SK-N-MC (cell line): ENCODE data around the gene SLC8A2.

Experiments
- EZH2 ChIP-seq: fragments of 200-600 bp; sonication (generic); IDR thresholded peaks from one replicate; pipeline ENCODE4 v1.6.1; 2017; ENCODE audit warnings: antibody characterized with exemption
- FOXP2 ChIP-seq: optimal IDR thresholded peaks from 2 replicates; pipeline ENCODE3; 2011; ENCODE audit warnings: mild to moderate bottlenecking, moderate library complexity; ENCODE audit not compliant: insufficient read depth; ENCODE audit errors: extremely low read length, control extremely low read depth
- POLR2AphosphoS5 ChIP-seq: IDR thresholded peaks from 2 replicates; pipeline ENCODE4 v1.6.1; 2012; ENCODE audit warnings: mild to moderate bottlenecking, low read depth, low read length, borderline replicate concordance

DNA sequence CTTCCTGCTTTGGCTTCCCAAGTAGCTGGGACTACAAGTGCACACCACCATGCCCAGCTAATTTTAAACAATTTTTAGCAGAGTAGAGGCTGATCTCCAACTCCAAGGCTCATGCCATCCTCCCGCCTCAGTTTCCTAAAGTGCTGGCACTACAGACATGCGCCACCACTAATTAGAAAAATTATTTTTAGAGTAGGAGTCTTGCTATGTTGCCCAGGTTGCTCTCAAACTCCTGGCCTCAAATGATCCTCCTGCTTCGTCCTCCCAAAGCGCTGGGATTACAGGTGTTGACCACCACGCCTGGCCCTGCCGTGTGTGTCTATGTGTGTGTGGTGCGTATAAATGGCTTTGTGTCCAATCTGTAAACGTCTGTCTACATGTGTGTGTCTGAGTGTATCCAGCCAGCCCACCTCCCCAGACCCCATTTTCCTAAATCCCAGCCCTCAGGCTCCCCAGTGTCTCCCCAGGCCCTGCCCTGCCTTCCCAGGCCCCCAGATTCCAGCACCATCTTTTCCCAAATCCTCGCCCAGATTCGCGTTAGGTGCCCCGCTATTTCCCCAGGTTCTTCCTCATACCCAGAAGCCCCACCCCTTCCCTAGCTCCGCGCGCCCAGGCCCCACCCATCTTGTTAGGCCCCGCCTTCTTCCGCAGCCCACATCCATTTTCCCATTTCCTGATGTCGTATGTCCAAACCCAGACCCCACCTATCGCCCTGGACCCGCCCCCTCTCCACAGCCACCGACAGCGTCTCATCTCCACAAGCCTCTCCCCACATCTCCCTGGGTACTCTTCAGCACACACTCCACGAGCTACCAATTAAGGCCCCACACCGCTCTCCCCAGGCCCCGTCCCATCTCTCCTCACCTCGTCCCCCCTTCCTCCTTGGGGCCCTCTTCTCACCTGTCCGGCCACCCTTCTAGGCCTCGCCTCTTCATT is 24.9 kb downstream of the SLC8A2 start:
- TF ChIP-seq EZH2 = no peak
- no peak for TF ChIP-seq POLR2AphosphoS5
- no peak for TF ChIP-seq FOXP2
